HT-29 (cell line): ENCODE measurements around the gene ZRANB1. TPM values are rescaled to one million over a fixed set of nuclear protein-coding genes. Genes with fewer than 3 reads are reported as not detected.

ENCODE experiments used
- DNase-seq: peaks from one replicate; pipeline ENCODE4 v3.0.0-alpha.2; 2015; ENCODE audit warnings: low spot score
- small RNA-seq: library from RNA; depleted of rRNA; stranded (forward); fragments of <200 nt; gene quantifications from one replicate; pipeline ENCODE3, GENCODE V24; 2014
- total RNA-seq: library from RNA; depleted of rRNA; stranded (reverse); fragments of >200 nt; shearing (Covaris generic); gene quantifications from 2 replicates; pipeline ENCODE4 v1.2.3, GENCODE V29; 2014; rRNA removed

ZRANB1 gene
- total RNA-seq, 1 experiment from 2014 or later, result 8.1 TPM

DNA sequence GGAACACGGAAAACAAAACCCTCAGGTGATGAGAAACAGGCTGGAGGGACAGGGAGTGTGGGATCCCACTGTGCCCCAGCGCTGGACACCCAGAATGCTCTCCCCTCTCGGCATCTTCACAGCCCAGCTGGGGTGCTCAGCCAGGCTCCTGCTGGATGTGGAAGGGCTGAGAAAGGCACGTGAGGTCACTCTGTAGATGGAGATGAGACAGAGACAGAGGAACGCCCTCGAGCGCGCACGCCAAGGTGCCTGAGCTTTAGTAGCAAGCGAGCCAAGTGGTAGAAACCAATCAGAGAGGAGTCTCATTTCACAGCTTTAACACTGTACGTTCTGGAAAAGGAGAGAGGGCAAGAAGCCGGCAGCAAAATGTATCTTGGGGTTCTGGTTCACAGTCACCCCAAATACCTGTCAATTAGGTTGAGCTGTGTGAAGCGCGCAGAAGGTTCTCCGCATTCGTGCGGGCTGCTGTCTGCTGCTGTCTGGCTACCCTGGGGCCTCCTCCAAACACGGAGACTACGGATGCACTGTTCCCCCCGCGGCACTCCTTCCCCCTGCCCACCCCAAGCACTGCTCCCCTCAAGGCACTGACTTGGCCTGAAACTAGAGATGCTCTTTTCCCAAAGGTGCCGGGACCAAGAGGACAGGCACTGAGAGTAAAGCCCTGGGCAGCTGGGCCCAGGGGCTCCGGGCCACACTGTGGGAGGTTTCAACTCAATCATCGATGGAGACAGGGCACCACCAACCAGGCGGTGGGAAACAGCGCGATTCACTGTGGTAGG lies 91.4 kb downstream of the ZRANB1 start:
- no peak for DNase-seq

DNA sequence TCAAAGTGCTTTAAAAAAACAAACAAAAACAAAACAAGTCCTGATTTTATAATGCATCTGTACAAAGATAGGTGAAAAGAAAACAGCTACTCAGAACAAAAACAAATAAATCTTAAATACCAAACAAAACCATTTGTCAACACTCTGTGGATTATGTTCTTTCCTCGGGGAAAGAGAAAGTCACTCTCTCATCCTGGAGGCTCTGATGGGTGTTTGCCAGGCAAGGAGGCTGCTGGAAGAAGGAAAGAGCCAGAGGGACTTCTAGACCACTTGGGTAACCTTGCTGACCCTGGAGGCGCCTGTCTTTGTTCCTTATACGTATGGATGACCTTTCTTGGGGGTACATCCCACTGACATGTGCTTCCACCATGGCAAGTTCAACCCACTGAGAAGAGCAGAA lies 92.8 kb downstream of the ZRANB1 start:
- DNase-seq, result no peak

DNA sequence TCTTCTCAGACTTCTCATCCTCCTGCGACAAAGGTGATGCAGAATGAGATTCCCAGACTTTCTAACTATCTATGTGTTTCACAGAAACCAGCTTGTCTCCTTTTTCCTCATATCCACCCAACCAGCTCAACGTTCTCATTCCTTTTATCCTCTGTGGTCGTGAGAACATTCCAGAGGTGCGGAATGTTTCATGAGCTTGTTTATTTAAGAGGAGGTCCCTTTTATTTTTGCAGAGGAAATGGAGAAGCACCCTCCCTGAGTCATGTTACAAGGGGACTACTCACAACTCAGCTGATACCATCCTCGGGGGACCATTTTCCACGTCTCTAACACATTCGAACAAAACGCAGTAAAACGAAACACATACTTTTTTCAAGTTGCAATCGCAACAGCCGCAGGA lies 93.2 kb downstream of the ZRANB1 start:
- DNase-seq, result peak; percentile 62

DNA sequence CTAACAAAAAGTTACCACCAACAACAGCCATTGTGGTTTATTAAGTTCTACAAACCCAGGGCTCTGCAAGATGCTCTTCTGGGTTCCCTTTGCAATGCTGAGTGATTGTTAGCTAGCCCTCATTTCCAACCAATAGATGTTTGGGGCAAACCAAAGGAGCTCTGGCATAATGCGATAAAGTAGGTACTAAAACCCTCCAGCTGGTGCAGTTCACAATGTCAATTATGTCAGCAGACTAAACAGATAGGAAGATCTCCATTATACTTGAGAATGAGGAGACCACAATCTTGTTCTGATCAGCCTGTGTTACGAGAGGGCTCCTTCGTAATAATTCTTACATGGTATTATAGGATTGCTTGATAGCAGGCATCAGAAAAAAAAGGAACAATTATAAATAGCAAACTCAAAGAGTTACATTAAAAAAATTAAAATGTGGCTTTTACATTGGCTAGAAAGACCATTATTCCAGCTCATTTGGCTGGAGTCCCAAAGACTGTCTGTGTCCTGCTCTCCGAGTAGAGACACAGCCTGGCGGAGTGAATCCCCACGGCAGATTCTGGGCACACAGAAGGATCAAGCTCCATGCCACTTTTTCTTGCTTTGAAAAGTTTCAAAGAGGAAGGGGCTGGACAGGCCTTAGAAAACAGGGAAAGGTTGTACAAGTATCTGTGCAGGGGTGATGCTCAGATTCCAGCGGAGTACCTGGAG lies 93.8 kb downstream of the ZRANB1 start:
- DNase-seq, result peak; percentile 35

DNA sequence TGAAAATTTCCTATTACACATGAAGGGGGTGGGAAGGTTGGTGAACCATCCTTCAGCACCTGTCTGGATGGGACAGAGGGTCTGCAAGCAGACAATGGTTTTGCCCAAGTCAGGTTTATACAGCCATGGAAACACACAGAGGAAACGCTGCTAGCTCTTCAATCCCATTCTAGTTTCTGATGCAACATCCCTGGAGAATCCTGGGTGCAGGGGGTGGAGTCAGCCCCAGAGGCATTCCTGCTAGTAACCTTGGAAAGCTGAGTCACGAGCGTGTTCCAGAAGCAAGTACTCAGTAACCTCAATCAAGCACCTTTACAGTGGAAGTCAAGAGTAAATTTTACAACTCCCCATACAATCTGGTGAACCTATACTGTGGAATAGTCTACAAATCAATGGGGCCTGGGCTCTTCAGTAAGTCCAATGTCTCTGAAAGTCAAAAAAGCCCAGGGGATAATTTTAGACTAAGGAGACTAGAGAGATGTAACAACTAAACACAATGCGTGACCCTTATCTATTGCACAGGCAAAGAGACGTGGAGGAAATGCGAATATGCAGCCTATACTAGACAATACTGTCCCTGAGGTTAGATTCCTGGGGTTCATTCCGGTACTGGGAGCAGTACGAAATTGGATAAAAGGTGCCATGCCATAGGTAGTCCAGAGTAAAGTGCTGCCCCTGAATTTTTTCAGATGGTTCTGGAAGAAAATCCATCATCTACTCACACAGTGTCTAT lies 95.4 kb downstream of the ZRANB1 start:
- DNase-seq, result peak; percentile 58

Small RNAs within 50 kb of the gene (small RNA-seq; reads per million reads assigned to genes)
- not detected for gene MIR4296

Other genes with a start within 250 kb of the ZRANB1 start
- gene FAM53B, start 197.7 kb upstream of the ZRANB1 start, total RNA-seq, result 17.8 and 20.2 TPM in 2 replicates
- 10.7 and 14.0 TPM in 2 replicates for gene EEF1AKMT2, start 150.2 kb upstream of the ZRANB1 start, total RNA-seq
- 4.1 and 5.1 TPM in 2 replicates for gene ABRAXAS2, start 140.3 kb upstream of the ZRANB1 start, total RNA-seq
- 171 and 207 TPM in 2 replicates for gene CTBP2, start 218.4 kb downstream of the ZRANB1 start, total RNA-seq